Liver (tissue), 9 donors: ENCODE measurements around the gene NINJ1. TPM values are rescaled to one million over a fixed set of nuclear protein-coding genes. Genes with fewer than 3 reads are reported as not detected.

Source experiments
- DNase-seq: peaks from one replicate; pipeline ENCODE4 v3.0.0-alpha.2; 2017; ENCODE audit warnings: low spot score
- H3K27ac ChIP-seq, 2 donors: one replicate each; pipeline ENCODE4 v1.7.0; 2013; ENCODE audit warnings: inconsistent platforms in 2 of 2, low read length in 2 of 2, control low read depth in 1 of 2, low read depth in 1 of 2, mild to moderate bottlenecking in 1 of 2
- H3K27me3 ChIP-seq, 4 donors: one replicate each; pipeline versions ENCODE4 v1.6.1 to v1.7.0; 2013; ENCODE audit warnings: low read length in 3 of 4, inconsistent platforms in 1 of 4, mild to moderate bottlenecking in 1 of 4, moderate library complexity in 1 of 4; ENCODE audit not compliant: control insufficient read depth in 4 of 4, insufficient read depth in 4 of 4
- H3K36me3 ChIP-seq, 4 donors: one replicate each; pipeline versions ENCODE4 v1.6.1 to v1.7.0; 2013; ENCODE audit warnings: low read length in 3 of 4, mild to moderate bottlenecking in 3 of 4, low read depth in 1 of 4, moderate library complexity in 1 of 4; ENCODE audit not compliant: control insufficient read depth in 4 of 4, insufficient read depth in 3 of 4
- H3K4me1 ChIP-seq, 4 donors: one replicate each; pipeline versions ENCODE4 v1.6.1 to v1.7.0; 2013; ENCODE audit warnings: low read length in 3 of 4, mild to moderate bottlenecking in 3 of 4, moderate library complexity in 1 of 4; ENCODE audit not compliant: control insufficient read depth in 4 of 4, insufficient read depth in 4 of 4
- H3K4me3 ChIP-seq, 3 donors: one replicate each; pipeline versions ENCODE4 v1.6.1 to v1.7.0; 2013; ENCODE audit warnings: low read length in 3 of 3, control low read depth in 1 of 3, low read depth in 1 of 3, mild to moderate bottlenecking in 1 of 3
- H3K9ac ChIP-seq, 2 donors: one replicate each; pipeline ENCODE4 v1.7.0; 2013; ENCODE audit warnings: low read length in 2 of 2, mild to moderate bottlenecking in 2 of 2, moderate library complexity in 2 of 2, control low read depth in 1 of 2, low read depth in 1 of 2
- H3K9me3 ChIP-seq, 4 donors: one replicate each; pipeline versions ENCODE4 v1.6.1 to v1.7.0; 2013; ENCODE audit warnings: low read length in 3 of 4; ENCODE audit not compliant: control insufficient read depth in 4 of 4
- ATF3 ChIP-seq: IDR thresholded peaks from 2 replicates; pipeline ENCODE4 v1.6.1; 2016; ENCODE audit warnings: antibody characterized with exemption
- EGR1 ChIP-seq, 2 donors: IDR thresholded peaks; 2 replicates each; pipeline ENCODE4 v1.6.1; 2016 to 2018; ENCODE audit warnings: antibody characterized with exemption in 2 of 2, low read depth in 2 of 2
- FOXA2 ChIP-seq: IDR thresholded peaks from 2 replicates; pipeline ENCODE4 v1.6.1; 2016; ENCODE audit warnings: antibody characterized with exemption
- GABPA ChIP-seq, 2 donors: IDR thresholded peaks in 1 of 2; conservative IDR thresholded peaks in 1 of 2; 2 replicates each; pipeline ENCODE4 v1.6.1; 2016; ENCODE audit warnings: antibody characterized with exemption in 2 of 2, mild to moderate bottlenecking in 1 of 2, moderate library complexity in 1 of 2
- HNF4A ChIP-seq, 2 donors: conservative IDR thresholded peaks; 2 replicates each; pipeline ENCODE4 v1.6.1; 2016; ENCODE audit warnings: antibody characterized with exemption in 2 of 2, mild to moderate bottlenecking in 2 of 2
- HNF4G ChIP-seq: IDR thresholded peaks from 2 replicates; pipeline ENCODE4 v1.6.1; 2016; ENCODE audit warnings: antibody characterized with exemption
- JUND ChIP-seq, 2 donors: IDR thresholded peaks; 2 replicates each; pipeline ENCODE4 v1.6.1; 2016; ENCODE audit warnings: antibody characterized with exemption in 2 of 2
- NR2F2 ChIP-seq: IDR thresholded peaks from 2 replicates; pipeline ENCODE4 v1.6.1; 2016; ENCODE audit warnings: antibody characterized with exemption
- RAD21 ChIP-seq, 2 donors: IDR thresholded peaks; 2 replicates each; pipeline ENCODE4 v1.6.1; 2016; ENCODE audit warnings: antibody characterized with exemption in 2 of 2, mild to moderate bottlenecking in 2 of 2
- REST ChIP-seq: IDR thresholded peaks from 2 replicates; pipeline ENCODE4 v1.6.1; 2016; ENCODE audit warnings: antibody characterized with exemption, mild to moderate bottlenecking
- RXRA ChIP-seq, 2 donors: IDR thresholded peaks; 2 replicates each; pipeline ENCODE4 v1.6.1; 2017 to 2018; ENCODE audit warnings: antibody characterized with exemption in 2 of 2, mild to moderate bottlenecking in 1 of 2
- SP1 ChIP-seq: IDR thresholded peaks from 2 replicates; pipeline ENCODE4 v1.6.1; 2018; ENCODE audit warnings: antibody characterized with exemption, mild to moderate bottlenecking
- TAF1 ChIP-seq: conservative IDR thresholded peaks from 2 replicates; pipeline ENCODE4 v1.6.1; 2016; ENCODE audit warnings: antibody characterized with exemption, mild to moderate bottlenecking
- YY1 ChIP-seq: IDR thresholded peaks from 2 replicates; pipeline ENCODE4 v1.6.1; 2016; ENCODE audit warnings: antibody characterized with exemption, mild to moderate bottlenecking
- ZBTB33 ChIP-seq: IDR thresholded peaks from 2 replicates; pipeline ENCODE4 v1.6.1; 2016; ENCODE audit warnings: antibody characterized with exemption
- WGBS: extraction: QIAGEN DNeasy Blood & Tissue Kit; methylation state at CpG from one replicate; pipeline ENCODE4 v1.1.7; 2013; 5-methylcytosine and 5-hydroxymethylcytosine counted together
- polyA plus RNA-seq, 2 donors: library from polyadenylated mRNA; stranded (reverse) in 1 of 2; unstranded in 1 of 2; fragments of 200-250 nt in 1 of 2; fragments of >200 nt in 1 of 2; fragmentation: Nextera tagmentation in 1 of 2; extraction: Ambion mirVana in 1 of 2; gene quantifications; one replicate each; pipeline versions ENCODE4 v1.2.1 to v1.2.3, GENCODE V29; 2013 to 2015
- total RNA-seq, 2 donors: library from RNA; depleted of rRNA; stranded (reverse); fragments of >200 nt; gene quantifications; one replicate each; pipeline ENCODE4 v1.2.3, GENCODE V29; 2014
- TF ChIP-seq, protein P1 (sequence below): fragments of 150-350 bp; IDR thresholded peaks from 2 replicates; pipeline ENCODE4 v1.5.1; 2017; ENCODE audit warnings: improper control_type of control experiment, low read depth, low read length; ENCODE audit not compliant: missing input control
- donor health status: healthy.
- donor health status: healthy.
- donor health status: healthy.
- donor health status: healthy.
- donor health status: healthy.

NINJ1 gene
- total and polyA plus RNA-seq, 4 donors = 31.2 to 72.1 (median 55.2) TPM

- H3K27me3 ChIP-seq = no peaks in the 10 kb centered on the region
- H3K4me3 ChIP-seq = no peak overlapping the region
- H3K4me1 ChIP-seq = peaks cover 0 to 18% (median 16%) of the 10 kb centered on the region in 4 donors
- H3K9ac ChIP-seq = no peak overlapping the region
- peak; percentile 66 for DNase-seq
- 53% methylated on average over 17 of the region's 17 CpGs for WGBS
- H3K27ac ChIP-seq = peak overlapping the region; percentile 74 to 75
- H3K36me3 ChIP-seq = no peaks in the 10 kb centered on the region
- peak; percentile 24 for TF ChIP-seq REST
- TF ChIP-seq HNF4A (conservative IDR thresholded peaks at IDR 0.05) = peak; percentile 46 to 60
- peak in 1 of 2 donors; percentile 81 for TF ChIP-seq GABPA (IDR thresholded peaks at IDR 0.05 in 1 of 2, conservative IDR thresholded peaks at IDR 0.05 in 1 of 2)
- TF ChIP-seq EGR1 (IDR thresholded peaks at IDR 0.05; ENCODE audit: low read depth in 2 of 2) = no peak
- TF ChIP-seq SP1 = peak; percentile 60
- TF ChIP-seq NR2F2 = peak; percentile 55
- peak; percentile 33 for TF ChIP-seq YY1
- no peak for TF ChIP-seq FOXA2
- TF ChIP-seq RXRA (IDR thresholded peaks at IDR 0.05) = peak; percentile 92 to 94
- peak in 1 of 2 donors; percentile 23 for TF ChIP-seq RAD21 (IDR thresholded peaks at IDR 0.05)
- TF ChIP-seq, protein P1, sequence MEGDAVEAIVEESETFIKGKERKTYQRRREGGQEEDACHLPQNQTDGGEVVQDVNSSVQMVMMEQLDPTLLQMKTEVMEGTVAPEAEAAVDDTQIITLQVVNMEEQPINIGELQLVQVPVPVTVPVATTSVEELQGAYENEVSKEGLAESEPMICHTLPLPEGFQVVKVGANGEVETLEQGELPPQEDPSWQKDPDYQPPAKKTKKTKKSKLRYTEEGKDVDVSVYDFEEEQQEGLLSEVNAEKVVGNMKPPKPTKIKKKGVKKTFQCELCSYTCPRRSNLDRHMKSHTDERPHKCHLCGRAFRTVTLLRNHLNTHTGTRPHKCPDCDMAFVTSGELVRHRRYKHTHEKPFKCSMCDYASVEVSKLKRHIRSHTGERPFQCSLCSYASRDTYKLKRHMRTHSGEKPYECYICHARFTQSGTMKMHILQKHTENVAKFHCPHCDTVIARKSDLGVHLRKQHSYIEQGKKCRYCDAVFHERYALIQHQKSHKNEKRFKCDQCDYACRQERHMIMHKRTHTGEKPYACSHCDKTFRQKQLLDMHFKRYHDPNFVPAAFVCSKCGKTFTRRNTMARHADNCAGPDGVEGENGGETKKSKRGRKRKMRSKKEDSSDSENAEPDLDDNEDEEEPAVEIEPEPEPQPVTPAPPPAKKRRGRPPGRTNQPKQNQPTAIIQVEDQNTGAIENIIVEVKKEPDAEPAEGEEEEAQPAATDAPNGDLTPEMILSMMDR = no peak
- no peak for TF ChIP-seq JUND (IDR thresholded peaks at IDR 0.05)
- TF ChIP-seq ATF3 = no peak
- no peak for TF ChIP-seq HNF4G
- TF ChIP-seq ZBTB33 = no peak
- TF ChIP-seq TAF1 = no peak
- no peaks in the 10 kb centered on the region for H3K9me3 ChIP-seq
Measured at GRCh38 chr9:93116072-93116961, 17.7 kb downstream of the NINJ1 start.
